ENCODE data around the gene HUWE1. TPM values are rescaled to one million over a fixed set of nuclear protein-coding genes. Genes with fewer than 3 reads are reported as not detected.
A peak's percentile ranks its signal among the peaks of the same experiment; 100 is the strongest.

The HUWE1 gene
- total and polyA plus RNA-seq, 4 donors = 91.1 to 128 (median 116) TPM

GRCh38 chrX:53677286-53677685 lies 9.2 kb downstream of the HUWE1 start:
- H3K27me3 ChIP-seq (ENCODE audit: control insufficient read depth, insufficient read depth, low read length) = no peaks in the 10 kb centered on the region
- H3K4me3 ChIP-seq (ENCODE audit: low read depth, low read length) = no peak overlapping the region
- H3K27ac ChIP-seq (ENCODE audit: low read depth, low read length) = no peak overlapping the region
- no CpG with 5 or more reads among the region's 3 CpGs for WGBS (ENCODE audit: insufficient coverage)
- no peaks in the 10 kb centered on the region for H3K9me3 ChIP-seq (ENCODE audit: control insufficient read depth, insufficient read depth, low read length)
- no peaks in the 10 kb centered on the region for H3K4me1 ChIP-seq (ENCODE audit: control insufficient read depth, insufficient read depth, low read length)
- no peak for DNase-seq (ENCODE audit: low read depth in 4 of 6, low spot score in 6 of 6)
- H3K36me3 ChIP-seq (ENCODE audit: control insufficient read depth, insufficient read depth, low read length) = no peaks in the 10 kb centered on the region

GRCh38 chrX:53674581-53674980 lies 11.9 kb downstream of the HUWE1 start:
- Histone ChIP-seq H3K27me3 (ENCODE audit: control insufficient read depth, insufficient read depth, low read length) (no peaks in the 10 kb centered on the region), H3K9me3 (ENCODE audit: control insufficient read depth, insufficient read depth, low read length) (no peaks in the 10 kb centered on the region)

GRCh38 chrX:53669258-53669657 lies 17.3 kb downstream of the HUWE1 start:
- no peaks in the 10 kb centered on the region for H3K9me3 ChIP-seq (ENCODE audit: control insufficient read depth, insufficient read depth, low read length)
- H3K4me3 ChIP-seq (ENCODE audit: low read depth, low read length) = no peak overlapping the region
- no peak overlapping the region for H3K27ac ChIP-seq (ENCODE audit: low read depth, low read length)
- no peak for DNase-seq (ENCODE audit: low read depth in 4 of 6, low spot score in 6 of 6)
- H3K27me3 ChIP-seq (ENCODE audit: control insufficient read depth, insufficient read depth, low read length) = peaks cover 6% of the 10 kb centered on the region
- no peaks in the 10 kb centered on the region for H3K4me1 ChIP-seq (ENCODE audit: control insufficient read depth, insufficient read depth, low read length)
- H3K36me3 ChIP-seq (ENCODE audit: control insufficient read depth, insufficient read depth, low read length) = no peaks in the 10 kb centered on the region

More at GRCh38 chrX:53674581-53674980, 11.9 kb downstream of the HUWE1 start:
- H3K4me3 ChIP-seq (ENCODE audit: low read depth, low read length) = no peak overlapping the region
- no peaks in the 10 kb centered on the region for H3K4me1 ChIP-seq (ENCODE audit: control insufficient read depth, insufficient read depth, low read length)
- H3K36me3 ChIP-seq (ENCODE audit: control insufficient read depth, insufficient read depth, low read length) = no peaks in the 10 kb centered on the region
- no peak for DNase-seq (ENCODE audit: low read depth in 4 of 6, low spot score in 6 of 6)
- no peak overlapping the region for H3K27ac ChIP-seq (ENCODE audit: low read depth, low read length)
- WGBS (ENCODE audit: insufficient coverage) = no CpG with 5 or more reads among the region's 2 CpGs

- no peaks in the 10 kb centered on the region for H3K4me1 ChIP-seq (ENCODE audit: control insufficient read depth, insufficient read depth, low read length)
- H3K4me3 ChIP-seq (ENCODE audit: low read depth, low read length) = no peak overlapping the region
- no CpG with 5 or more reads among the region's 1 CpG for WGBS (ENCODE audit: insufficient coverage)
- H3K27ac ChIP-seq (ENCODE audit: low read depth, low read length) = no peak overlapping the region
- peaks cover 9% of the 10 kb centered on the region for H3K27me3 ChIP-seq (ENCODE audit: control insufficient read depth, insufficient read depth, low read length)
- H3K9me3 ChIP-seq (ENCODE audit: control insufficient read depth, insufficient read depth, low read length) = no peaks in the 10 kb centered on the region
- H3K36me3 ChIP-seq (ENCODE audit: control insufficient read depth, insufficient read depth, low read length) = no peaks in the 10 kb centered on the region
- DNase-seq (ENCODE audit: low read depth in 4 of 6, low spot score in 6 of 6) = no peak
Measured at GRCh38 chrX:53666171-53666570, 20.3 kb downstream of the HUWE1 start.

GRCh38 chrX:53660004-53660403 lies 26.5 kb downstream of the HUWE1 start:
- H3K27ac ChIP-seq (ENCODE audit: low read depth, low read length) = no peak overlapping the region
- DNase-seq (ENCODE audit: low read depth in 4 of 6, low spot score in 6 of 6) = peak in 1 of 6 donors; percentile 47
- H3K27me3 ChIP-seq (ENCODE audit: control insufficient read depth, insufficient read depth, low read length) = peaks cover 3% of the 10 kb centered on the region
- no peaks in the 10 kb centered on the region for H3K36me3 ChIP-seq (ENCODE audit: control insufficient read depth, insufficient read depth, low read length)
- WGBS (ENCODE audit: insufficient coverage) = 41% methylated on average over 3 of the region's 3 CpGs
- no peak overlapping the region for H3K4me3 ChIP-seq (ENCODE audit: low read depth, low read length)
- no peaks in the 10 kb centered on the region for H3K4me1 ChIP-seq (ENCODE audit: control insufficient read depth, insufficient read depth, low read length)
- no peaks in the 10 kb centered on the region for H3K9me3 ChIP-seq (ENCODE audit: control insufficient read depth, insufficient read depth, low read length)

- no peaks in the 10 kb centered on the region for H3K9me3 ChIP-seq (ENCODE audit: control insufficient read depth, insufficient read depth, low read length)
- DNase-seq (ENCODE audit: low read depth in 4 of 6, low spot score in 6 of 6) = no peak
- peaks cover 1% of the 10 kb centered on the region for H3K27me3 ChIP-seq (ENCODE audit: control insufficient read depth, insufficient read depth, low read length)
- H3K27ac ChIP-seq (ENCODE audit: low read depth, low read length) = no peak overlapping the region
- no peaks in the 10 kb centered on the region for H3K36me3 ChIP-seq (ENCODE audit: control insufficient read depth, insufficient read depth, low read length)
- WGBS (ENCODE audit: insufficient coverage) = no CpG with 5 or more reads among the region's 1 CpG
- no peaks in the 10 kb centered on the region for H3K4me1 ChIP-seq (ENCODE audit: control insufficient read depth, insufficient read depth, low read length)
- no peak overlapping the region for H3K4me3 ChIP-seq (ENCODE audit: low read depth, low read length)
Measured at GRCh38 chrX:53659039-53659438, 27.5 kb downstream of the HUWE1 start.

GRCh38 chrX:53656845-53657244 lies 29.7 kb downstream of the HUWE1 start:
- Histone ChIP-seq H3K27ac (ENCODE audit: low read depth, low read length) (no peak overlapping the region), H3K9me3 (ENCODE audit: control insufficient read depth, insufficient read depth, low read length) (no peaks in the 10 kb centered on the region), H3K4me3 (ENCODE audit: low read depth, low read length) (no peak overlapping the region), H3K27me3 (ENCODE audit: control insufficient read depth, insufficient read depth, low read length) (peaks cover 2% of the 10 kb centered on the region), H3K36me3 (ENCODE audit: control insufficient read depth, insufficient read depth, low read length) (no peaks in the 10 kb centered on the region), H3K4me1 (ENCODE audit: control insufficient read depth, insufficient read depth, low read length) (no peaks in the 10 kb centered on the region)
- WGBS (ENCODE audit: insufficient coverage) = no CpG with 5 or more reads among the region's 1 CpG
- DNase-seq (ENCODE audit: low read depth in 4 of 6, low spot score in 6 of 6) = no peak

GRCh38 chrX:53654376-53654775 lies 32.1 kb downstream of the HUWE1 start:
- no peak overlapping the region for H3K4me3 ChIP-seq (ENCODE audit: low read depth, low read length)
- no CpG with 5 or more reads among the region's 3 CpGs for WGBS (ENCODE audit: insufficient coverage)
- peaks cover 2% of the 10 kb centered on the region for H3K27me3 ChIP-seq (ENCODE audit: control insufficient read depth, insufficient read depth, low read length)
- no peaks in the 10 kb centered on the region for H3K36me3 ChIP-seq (ENCODE audit: control insufficient read depth, insufficient read depth, low read length)
- H3K9me3 ChIP-seq (ENCODE audit: control insufficient read depth, insufficient read depth, low read length) = no peaks in the 10 kb centered on the region
- H3K4me1 ChIP-seq (ENCODE audit: control insufficient read depth, insufficient read depth, low read length) = no peaks in the 10 kb centered on the region
- no peak overlapping the region for H3K27ac ChIP-seq (ENCODE audit: low read depth, low read length)
- no peak for DNase-seq (ENCODE audit: low read depth in 4 of 6, low spot score in 6 of 6)

- no CpG with 5 or more reads among the region's 3 CpGs for WGBS (ENCODE audit: insufficient coverage)
- H3K27ac ChIP-seq (ENCODE audit: low read depth, low read length) = no peak overlapping the region
- H3K27me3 ChIP-seq (ENCODE audit: control insufficient read depth, insufficient read depth, low read length) = no peaks in the 10 kb centered on the region
- no peak overlapping the region for H3K4me3 ChIP-seq (ENCODE audit: low read depth, low read length)
- H3K9me3 ChIP-seq (ENCODE audit: control insufficient read depth, insufficient read depth, low read length) = no peaks in the 10 kb centered on the region
- H3K4me1 ChIP-seq (ENCODE audit: control insufficient read depth, insufficient read depth, low read length) = no peaks in the 10 kb centered on the region
- H3K36me3 ChIP-seq (ENCODE audit: control insufficient read depth, insufficient read depth, low read length) = peaks cover 8% of the 10 kb centered on the region
- no peak for DNase-seq (ENCODE audit: low read depth in 4 of 6, low spot score in 6 of 6)
Measured at GRCh38 chrX:53644751-53645150, 41.8 kb downstream of the HUWE1 start.

- Histone ChIP-seq H3K27me3 (ENCODE audit: control insufficient read depth, insufficient read depth, low read length) (no peaks in the 10 kb centered on the region), H3K27ac (ENCODE audit: low read depth, low read length) (no peak overlapping the region), H3K4me3 (ENCODE audit: low read depth, low read length) (no peak overlapping the region), H3K9me3 (ENCODE audit: control insufficient read depth, insufficient read depth, low read length) (no peaks in the 10 kb centered on the region), H3K4me1 (ENCODE audit: control insufficient read depth, insufficient read depth, low read length) (no peaks in the 10 kb centered on the region), H3K36me3 (ENCODE audit: control insufficient read depth, insufficient read depth, low read length) (peaks cover 8% of the 10 kb centered on the region)
- DNase-seq (ENCODE audit: low read depth in 4 of 6, low spot score in 6 of 6) = no peak
- 70% methylated on average over 2 of the region's 2 CpGs for WGBS (ENCODE audit: insufficient coverage)
Measured at GRCh38 chrX:53642337-53642736, 44.2 kb downstream of the HUWE1 start.

Measured in spinal cord (tissue), 10 donors.